GM12891 (cell line): Measurements from ENCODE around the gene STXBP6.

Source experiments
- POLR2A ChIP-seq: IDR thresholded peaks from 2 replicates; pipeline ENCODE4 v1.6.1; 2011; ENCODE audit warnings: low read depth, low read length, control low read depth
- POLR2AphosphoS5 ChIP-seq: IDR thresholded peaks from 2 replicates; pipeline ENCODE4 v1.6.1; 2011; ENCODE audit warnings: low read depth, low read length, control low read depth

GRCh38 chr14:24857277-24857676, 192.7 kb downstream of the STXBP6 start:
- TF ChIP-seq POLR2A (no peak), POLR2AphosphoS5 (no peak)
